Measurements from ENCODE around the gene TBC1D23. TPM values are rescaled to one million over a fixed set of nuclear protein-coding genes. Genes with fewer than 3 reads are reported as not detected.

The TBC1D23 gene
- total and polyA plus RNA-seq, 9 of the 15 experiments (the other 6 are each of a cell fraction or from before 2014, with no cell fraction given), result 23.4 to 85.8 (median 43.7) TPM

DNA sequence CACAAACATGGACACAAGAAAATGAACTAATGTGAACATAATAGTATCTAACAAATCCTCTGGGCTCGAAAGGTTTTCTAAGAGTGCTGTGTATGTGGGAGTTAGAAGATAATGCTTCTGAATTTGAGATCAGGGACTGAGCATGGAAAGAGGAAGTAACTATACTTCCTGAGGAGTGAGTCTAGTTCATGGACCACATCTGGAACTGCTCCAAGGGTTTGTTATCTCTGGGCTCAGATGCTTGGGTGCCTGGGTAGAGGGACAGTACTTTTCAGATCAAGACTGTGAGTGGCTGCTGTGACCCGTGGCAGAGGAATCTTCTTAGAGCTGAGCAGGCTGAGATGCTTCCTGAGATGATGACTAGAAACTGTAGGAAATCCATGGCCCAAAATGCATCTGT is 28.5 kb downstream of the TBC1D23 start (continued):
- TF ChIP-seq, protein P1, sequence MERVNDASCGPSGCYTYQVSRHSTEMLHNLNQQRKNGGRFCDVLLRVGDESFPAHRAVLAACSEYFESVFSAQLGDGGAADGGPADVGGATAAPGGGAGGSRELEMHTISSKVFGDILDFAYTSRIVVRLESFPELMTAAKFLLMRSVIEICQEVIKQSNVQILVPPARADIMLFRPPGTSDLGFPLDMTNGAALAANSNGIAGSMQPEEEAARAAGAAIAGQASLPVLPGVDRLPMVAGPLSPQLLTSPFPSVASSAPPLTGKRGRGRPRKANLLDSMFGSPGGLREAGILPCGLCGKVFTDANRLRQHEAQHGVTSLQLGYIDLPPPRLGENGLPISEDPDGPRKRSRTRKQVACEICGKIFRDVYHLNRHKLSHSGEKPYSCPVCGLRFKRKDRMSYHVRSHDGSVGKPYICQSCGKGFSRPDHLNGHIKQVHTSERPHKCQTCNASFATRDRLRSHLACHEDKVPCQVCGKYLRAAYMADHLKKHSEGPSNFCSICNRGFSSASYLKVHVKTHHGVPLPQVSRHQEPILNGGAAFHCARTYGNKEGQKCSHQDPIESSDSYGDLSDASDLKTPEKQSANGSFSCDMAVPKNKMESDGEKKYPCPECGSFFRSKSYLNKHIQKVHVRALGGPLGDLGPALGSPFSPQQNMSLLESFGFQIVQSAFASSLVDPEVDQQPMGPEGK (CRISPR knock-in tag; IDR thresholded peaks at IDR 0.05; ENCODE audit: borderline replicate concordance), result no peak
- TF ChIP-seq HMG20B (CRISPR knock-in tag; IDR thresholded peaks at IDR 0.05) (no peak), FOXK1 (CRISPR knock-in tag; IDR thresholded peaks at IDR 0.05; ENCODE audit: borderline replicate concordance) (no peak), HCFC1 (IDR thresholded peaks at IDR 0.05; ENCODE audit: low read depth, low read length) (no peak), TOE1 (IDR thresholded peaks at IDR 0.05; ENCODE audit: borderline replicate concordance) (no peak; the same call in 1 of the 2 replicates), TOE1 (CRISPR knock-in tag; IDR thresholded peaks at IDR 0.05; ENCODE audit: borderline replicate concordance, low read depth) (no peak), ZNF165 (CRISPR knock-in tag; IDR thresholded peaks at IDR 0.05; ENCODE audit: borderline replicate concordance) (no peak), ZNF274 (IDR thresholded peaks at IDR 0.05; ENCODE audit: borderline replicate concordance, low read depth, low read length) (no peak)
- TF ChIP-seq, protein P2, sequence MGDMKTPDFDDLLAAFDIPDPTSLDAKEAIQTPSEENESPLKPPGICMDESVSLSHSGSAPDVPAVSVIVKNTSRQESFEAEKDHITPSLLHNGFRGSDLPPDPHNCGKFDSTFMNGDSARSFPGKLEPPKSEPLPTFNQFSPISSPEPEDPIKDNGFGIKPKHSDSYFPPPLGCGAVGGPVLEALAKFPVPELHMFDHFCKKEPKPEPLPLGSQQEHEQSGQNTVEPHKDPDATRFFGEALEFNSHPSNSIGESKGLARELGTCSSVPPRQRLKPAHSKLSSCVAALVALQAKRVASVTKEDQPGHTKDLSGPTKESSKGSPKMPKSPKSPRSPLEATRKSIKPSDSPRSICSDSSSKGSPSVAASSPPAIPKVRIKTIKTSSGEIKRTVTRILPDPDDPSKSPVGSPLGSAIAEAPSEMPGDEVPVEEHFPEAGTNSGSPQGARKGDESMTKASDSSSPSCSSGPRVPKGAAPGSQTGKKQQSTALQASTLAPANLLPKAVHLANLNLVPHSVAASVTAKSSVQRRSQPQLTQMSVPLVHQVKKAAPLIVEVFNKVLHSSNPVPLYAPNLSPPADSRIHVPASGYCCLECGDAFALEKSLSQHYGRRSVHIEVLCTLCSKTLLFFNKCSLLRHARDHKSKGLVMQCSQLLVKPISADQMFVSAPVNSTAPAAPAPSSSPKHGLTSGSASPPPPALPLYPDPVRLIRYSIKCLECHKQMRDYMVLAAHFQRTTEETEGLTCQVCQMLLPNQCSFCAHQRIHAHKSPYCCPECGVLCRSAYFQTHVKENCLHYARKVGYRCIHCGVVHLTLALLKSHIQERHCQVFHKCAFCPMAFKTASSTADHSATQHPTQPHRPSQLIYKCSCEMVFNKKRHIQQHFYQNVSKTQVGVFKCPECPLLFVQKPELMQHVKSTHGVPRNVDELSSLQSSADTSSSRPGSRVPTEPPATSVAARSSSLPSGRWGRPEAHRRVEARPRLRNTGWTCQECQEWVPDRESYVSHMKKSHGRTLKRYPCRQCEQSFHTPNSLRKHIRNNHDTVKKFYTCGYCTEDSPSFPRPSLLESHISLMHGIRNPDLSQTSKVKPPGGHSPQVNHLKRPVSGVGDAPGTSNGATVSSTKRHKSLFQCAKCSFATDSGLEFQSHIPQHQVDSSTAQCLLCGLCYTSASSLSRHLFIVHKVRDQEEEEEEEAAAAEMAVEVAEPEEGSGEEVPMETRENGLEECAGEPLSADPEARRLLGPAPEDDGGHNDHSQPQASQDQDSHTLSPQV (IDR thresholded peaks at IDR 0.05), result 0 out of 2 replicates have a peak, but pooled peaks have one; percentile 35
- TF ChIP-seq, protein P3, sequence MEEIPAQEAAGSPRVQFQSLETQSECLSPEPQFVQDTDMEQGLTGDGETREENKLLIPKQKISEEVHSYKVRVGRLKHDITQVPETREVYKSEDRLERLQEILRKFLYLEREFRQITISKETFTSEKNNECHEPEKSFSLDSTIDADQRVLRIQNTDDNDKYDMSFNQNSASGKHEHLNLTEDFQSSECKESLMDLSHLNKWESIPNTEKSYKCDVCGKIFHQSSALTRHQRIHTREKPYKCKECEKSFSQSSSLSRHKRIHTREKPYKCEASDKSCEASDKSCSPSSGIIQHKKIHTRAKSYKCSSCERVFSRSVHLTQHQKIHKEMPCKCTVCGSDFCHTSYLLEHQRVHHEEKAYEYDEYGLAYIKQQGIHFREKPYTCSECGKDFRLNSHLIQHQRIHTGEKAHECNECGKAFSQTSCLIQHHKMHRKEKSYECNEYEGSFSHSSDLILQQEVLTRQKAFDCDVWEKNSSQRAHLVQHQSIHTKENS (CRISPR knock-in tag; IDR thresholded peaks at IDR 0.05), result no peak
- TF ChIP-seq, protein P4, sequence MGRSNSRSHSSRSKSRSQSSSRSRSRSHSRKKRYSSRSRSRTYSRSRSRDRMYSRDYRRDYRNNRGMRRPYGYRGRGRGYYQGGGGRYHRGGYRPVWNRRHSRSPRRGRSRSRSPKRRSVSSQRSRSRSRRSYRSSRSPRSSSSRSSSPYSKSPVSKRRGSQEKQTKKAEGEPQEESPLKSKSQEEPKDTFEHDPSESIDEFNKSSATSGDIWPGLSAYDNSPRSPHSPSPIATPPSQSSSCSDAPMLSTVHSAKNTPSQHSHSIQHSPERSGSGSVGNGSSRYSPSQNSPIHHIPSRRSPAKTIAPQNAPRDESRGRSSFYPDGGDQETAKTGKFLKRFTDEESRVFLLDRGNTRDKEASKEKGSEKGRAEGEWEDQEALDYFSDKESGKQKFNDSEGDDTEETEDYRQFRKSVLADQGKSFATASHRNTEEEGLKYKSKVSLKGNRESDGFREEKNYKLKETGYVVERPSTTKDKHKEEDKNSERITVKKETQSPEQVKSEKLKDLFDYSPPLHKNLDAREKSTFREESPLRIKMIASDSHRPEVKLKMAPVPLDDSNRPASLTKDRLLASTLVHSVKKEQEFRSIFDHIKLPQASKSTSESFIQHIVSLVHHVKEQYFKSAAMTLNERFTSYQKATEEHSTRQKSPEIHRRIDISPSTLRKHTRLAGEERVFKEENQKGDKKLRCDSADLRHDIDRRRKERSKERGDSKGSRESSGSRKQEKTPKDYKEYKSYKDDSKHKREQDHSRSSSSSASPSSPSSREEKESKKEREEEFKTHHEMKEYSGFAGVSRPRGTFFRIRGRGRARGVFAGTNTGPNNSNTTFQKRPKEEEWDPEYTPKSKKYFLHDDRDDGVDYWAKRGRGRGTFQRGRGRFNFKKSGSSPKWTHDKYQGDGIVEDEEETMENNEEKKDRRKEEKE (IDR thresholded peaks at IDR 0.05; ENCODE audit: borderline replicate concordance in 1 of 2, control insufficient read depth in 1 of 2, low read depth in 2 of 2, low read length in 1 of 2), result no peak
- TF ChIP-seq, protein P5, sequence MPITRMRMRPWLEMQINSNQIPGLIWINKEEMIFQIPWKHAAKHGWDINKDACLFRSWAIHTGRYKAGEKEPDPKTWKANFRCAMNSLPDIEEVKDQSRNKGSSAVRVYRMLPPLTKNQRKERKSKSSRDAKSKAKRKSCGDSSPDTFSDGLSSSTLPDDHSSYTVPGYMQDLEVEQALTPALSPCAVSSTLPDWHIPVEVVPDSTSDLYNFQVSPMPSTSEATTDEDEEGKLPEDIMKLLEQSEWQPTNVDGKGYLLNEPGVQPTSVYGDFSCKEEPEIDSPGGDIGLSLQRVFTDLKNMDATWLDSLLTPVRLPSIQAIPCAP (CRISPR knock-in tag; IDR thresholded peaks at IDR 0.05; ENCODE audit: borderline replicate concordance), result no peak
- TF ChIP-seq, protein P6, sequence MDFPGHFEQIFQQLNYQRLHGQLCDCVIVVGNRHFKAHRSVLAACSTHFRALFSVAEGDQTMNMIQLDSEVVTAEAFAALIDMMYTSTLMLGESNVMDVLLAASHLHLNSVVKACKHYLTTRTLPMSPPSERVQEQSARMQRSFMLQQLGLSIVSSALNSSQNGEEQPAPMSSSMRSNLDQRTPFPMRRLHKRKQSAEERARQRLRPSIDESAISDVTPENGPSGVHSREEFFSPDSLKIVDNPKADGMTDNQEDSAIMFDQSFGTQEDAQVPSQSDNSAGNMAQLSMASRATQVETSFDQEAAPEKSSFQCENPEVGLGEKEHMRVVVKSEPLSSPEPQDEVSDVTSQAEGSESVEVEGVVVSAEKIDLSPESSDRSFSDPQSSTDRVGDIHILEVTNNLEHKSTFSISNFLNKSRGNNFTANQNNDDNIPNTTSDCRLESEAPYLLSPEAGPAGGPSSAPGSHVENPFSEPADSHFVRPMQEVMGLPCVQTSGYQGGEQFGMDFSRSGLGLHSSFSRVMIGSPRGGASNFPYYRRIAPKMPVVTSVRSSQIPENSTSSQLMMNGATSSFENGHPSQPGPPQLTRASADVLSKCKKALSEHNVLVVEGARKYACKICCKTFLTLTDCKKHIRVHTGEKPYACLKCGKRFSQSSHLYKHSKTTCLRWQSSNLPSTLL (IDR thresholded peaks at IDR 0.05), result no peak

Measured in K562 (cell line).